Thyroid gland (tissue), 4 donors: ENCODE measurements around the gene SNAPIN.
"Not testable (repeated sequence)": the region's sequence is repeated elsewhere in the genome, so short reads cannot be mapped to it uniquely, and the experiment has no call there.

Experiments used
- POLR2A ChIP-seq, 2 donors: fragments of 450-650 bp; IDR thresholded peaks; one replicate each; pipeline ENCODE4 v1.6.1; 2017; ENCODE audit warnings: antibody characterized with exemption in 2 of 2, mild to moderate bottlenecking in 2 of 2, moderate library complexity in 1 of 2
- TF ChIP-seq, protein P1 (sequence below), 6 experiments: fragments of 200-600 bp in 3 of 6; fragments of 450-650 bp in 3 of 6; sonication (generic) in 3 of 6; IDR thresholded peaks; one replicate each; pipeline ENCODE4 v1.5.1; 2016 to 2019; ENCODE audit warnings: antibody characterized with exemption in 6 of 6, mild to moderate bottlenecking in 2 of 6, inconsistent platforms in 1 of 6, moderate library complexity in 1 of 6

DNA sequence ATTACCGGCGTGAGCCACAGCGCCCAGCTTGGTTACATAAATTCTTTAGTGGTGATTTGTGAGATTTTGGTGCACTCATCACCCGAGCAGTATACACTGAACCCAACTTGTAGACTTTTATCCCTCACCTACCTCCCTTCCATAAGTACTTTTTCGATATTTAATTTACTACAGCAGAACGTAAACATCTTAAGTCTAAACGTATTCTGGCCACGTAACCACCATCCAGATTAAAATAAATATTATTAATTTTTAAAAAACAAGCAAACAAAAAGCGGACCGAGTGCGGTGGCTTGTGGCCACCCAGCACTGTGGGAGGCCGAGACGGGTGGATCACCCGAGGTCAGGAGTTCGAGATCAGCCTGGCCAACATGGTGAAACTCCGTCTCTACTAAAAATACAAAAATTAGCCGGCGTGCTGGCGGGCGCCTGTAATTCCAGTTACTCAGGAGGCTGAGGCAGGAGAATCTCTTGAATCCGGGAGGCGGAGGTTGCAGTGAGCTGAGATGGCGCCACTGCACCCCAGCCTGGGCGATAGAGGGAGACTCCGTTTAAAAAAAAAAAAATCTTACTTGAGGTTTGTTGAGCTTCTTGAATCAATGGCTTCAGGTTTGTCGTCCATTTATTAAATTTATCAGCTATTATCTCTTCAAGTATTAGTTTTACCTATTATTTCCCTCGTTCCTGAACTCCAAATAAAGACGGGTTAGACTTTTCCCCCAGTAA lies 13.3 kb downstream of the SNAPIN start:
- TF ChIP-seq, protein P1, sequence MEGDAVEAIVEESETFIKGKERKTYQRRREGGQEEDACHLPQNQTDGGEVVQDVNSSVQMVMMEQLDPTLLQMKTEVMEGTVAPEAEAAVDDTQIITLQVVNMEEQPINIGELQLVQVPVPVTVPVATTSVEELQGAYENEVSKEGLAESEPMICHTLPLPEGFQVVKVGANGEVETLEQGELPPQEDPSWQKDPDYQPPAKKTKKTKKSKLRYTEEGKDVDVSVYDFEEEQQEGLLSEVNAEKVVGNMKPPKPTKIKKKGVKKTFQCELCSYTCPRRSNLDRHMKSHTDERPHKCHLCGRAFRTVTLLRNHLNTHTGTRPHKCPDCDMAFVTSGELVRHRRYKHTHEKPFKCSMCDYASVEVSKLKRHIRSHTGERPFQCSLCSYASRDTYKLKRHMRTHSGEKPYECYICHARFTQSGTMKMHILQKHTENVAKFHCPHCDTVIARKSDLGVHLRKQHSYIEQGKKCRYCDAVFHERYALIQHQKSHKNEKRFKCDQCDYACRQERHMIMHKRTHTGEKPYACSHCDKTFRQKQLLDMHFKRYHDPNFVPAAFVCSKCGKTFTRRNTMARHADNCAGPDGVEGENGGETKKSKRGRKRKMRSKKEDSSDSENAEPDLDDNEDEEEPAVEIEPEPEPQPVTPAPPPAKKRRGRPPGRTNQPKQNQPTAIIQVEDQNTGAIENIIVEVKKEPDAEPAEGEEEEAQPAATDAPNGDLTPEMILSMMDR (IDR thresholded peaks at IDR 0.05), result not testable (repeated sequence)
- not testable (repeated sequence) for TF ChIP-seq POLR2A (IDR thresholded peaks at IDR 0.05)
